Neural progenitor cell (in vitro differentiated cells): Measurements from ENCODE around the gene SURF2.
A peak's percentile ranks its signal among the peaks of the same experiment; 100 is the strongest.

Experiments
- EZH2 ChIP-seq: fragments of 200-600 bp; sonication (generic); IDR thresholded peaks from 2 replicates; pipeline ENCODE4 v1.6.1; 2017; ENCODE audit warnings: antibody characterized with exemption, mild to moderate bottlenecking, moderate library complexity
- TF ChIP-seq, protein P1 (sequence below): fragments of 200-600 bp; sonication (generic); IDR thresholded peaks from 2 replicates; pipeline ENCODE4 v1.5.1; 2017; ENCODE audit warnings: antibody characterized with exemption, mild to moderate bottlenecking

- TF ChIP-seq, protein P1, sequence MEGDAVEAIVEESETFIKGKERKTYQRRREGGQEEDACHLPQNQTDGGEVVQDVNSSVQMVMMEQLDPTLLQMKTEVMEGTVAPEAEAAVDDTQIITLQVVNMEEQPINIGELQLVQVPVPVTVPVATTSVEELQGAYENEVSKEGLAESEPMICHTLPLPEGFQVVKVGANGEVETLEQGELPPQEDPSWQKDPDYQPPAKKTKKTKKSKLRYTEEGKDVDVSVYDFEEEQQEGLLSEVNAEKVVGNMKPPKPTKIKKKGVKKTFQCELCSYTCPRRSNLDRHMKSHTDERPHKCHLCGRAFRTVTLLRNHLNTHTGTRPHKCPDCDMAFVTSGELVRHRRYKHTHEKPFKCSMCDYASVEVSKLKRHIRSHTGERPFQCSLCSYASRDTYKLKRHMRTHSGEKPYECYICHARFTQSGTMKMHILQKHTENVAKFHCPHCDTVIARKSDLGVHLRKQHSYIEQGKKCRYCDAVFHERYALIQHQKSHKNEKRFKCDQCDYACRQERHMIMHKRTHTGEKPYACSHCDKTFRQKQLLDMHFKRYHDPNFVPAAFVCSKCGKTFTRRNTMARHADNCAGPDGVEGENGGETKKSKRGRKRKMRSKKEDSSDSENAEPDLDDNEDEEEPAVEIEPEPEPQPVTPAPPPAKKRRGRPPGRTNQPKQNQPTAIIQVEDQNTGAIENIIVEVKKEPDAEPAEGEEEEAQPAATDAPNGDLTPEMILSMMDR: peak; percentile 62
- TF ChIP-seq EZH2: no peak
Observed at GRCh38 chr9:133351908-133352634, 4.3 kb upstream of the SURF2 start.
